ENCODE measurements around the gene NLRP12. TPM values are rescaled to one million over a fixed set of nuclear protein-coding genes. Genes with fewer than 3 reads are reported as not detected.

Gene NLRP12
- total RNA-seq, 1 experiment from 2014 or later: 5.6 TPM

- no peak for TF ChIP-seq TCF7 (CRISPR knock-in tag; IDR thresholded peaks at IDR 0.05; ENCODE audit: low read depth)
- TF ChIP-seq PREB (CRISPR knock-in tag; IDR thresholded peaks at IDR 0.05; ENCODE audit: borderline replicate concordance): no peak
- no peak for TF ChIP-seq ZNF512 (CRISPR knock-in tag; IDR thresholded peaks at IDR 0.05; ENCODE audit: borderline replicate concordance)
- no peak for TF ChIP-seq CREB1 (CRISPR knock-in tag; IDR thresholded peaks at IDR 0.05)
- no peak for TF ChIP-seq HMGA2 (CRISPR knock-in tag; IDR thresholded peaks at IDR 0.05)
- TF ChIP-seq TEAD1 (CRISPR knock-in tag; IDR thresholded peaks at IDR 0.05): peak; percentile 54; the same call in 1 of the 2 replicates
- no peak for TF ChIP-seq CREM (CRISPR knock-in tag; IDR thresholded peaks at IDR 0.05)
- peak; percentile 27; the same call in 1 of the 2 replicates for TF ChIP-seq TEAD4 (CRISPR knock-in tag; IDR thresholded peaks at IDR 0.05)
- peak; percentile 69 for TF ChIP-seq FOXK1 (CRISPR knock-in tag; IDR thresholded peaks at IDR 0.05)
- TF ChIP-seq ZBTB21 (CRISPR knock-in tag; IDR thresholded peaks at IDR 0.05; ENCODE audit: borderline replicate concordance): no peak
- no peak for TF ChIP-seq GTF2I (CRISPR knock-in tag; conservative IDR thresholded peaks at IDR 0.05)
- peak; percentile 88; the same call in 1 of the 2 replicates for TF ChIP-seq FOXP4 (CRISPR knock-in tag; IDR thresholded peaks at IDR 0.05)
- no peak for TF ChIP-seq ZNF317 (CRISPR knock-in tag; IDR thresholded peaks at IDR 0.05; ENCODE audit: borderline replicate concordance, low read depth)
- no peak for TF ChIP-seq RELA (CRISPR knock-in tag; IDR thresholded peaks at IDR 0.05; ENCODE audit: borderline replicate concordance)
- TF ChIP-seq ATF2 (CRISPR knock-in tag; IDR thresholded peaks at IDR 0.05; ENCODE audit: borderline replicate concordance, low read depth): no peak
- no peak for TF ChIP-seq HMGXB4 (CRISPR knock-in tag; IDR thresholded peaks at IDR 0.05)
- TF ChIP-seq USF2 (CRISPR knock-in tag; IDR thresholded peaks at IDR 0.05): no peak
- TF ChIP-seq ATF3 (CRISPR knock-in tag; conservative IDR thresholded peaks at IDR 0.05): no peak
- TF ChIP-seq MYBL2 (CRISPR knock-in tag; IDR thresholded peaks at IDR 0.05): no peak
- TF ChIP-seq AFF4 (CRISPR knock-in tag; IDR thresholded peaks at IDR 0.05; ENCODE audit: borderline replicate concordance): no peak
- TF ChIP-seq SOX15 (CRISPR knock-in tag; IDR thresholded peaks at IDR 0.05): no peak
Measured at GRCh38 chr19:53782698-53783097, 41.4 kb downstream of the NLRP12 start (continued).

All from WTC11 (cell line).